Measurements from ENCODE around the gene MYL3. TPM values are rescaled to one million over a fixed set of nuclear protein-coding genes. Genes with fewer than 3 reads are reported as not detected.

Gene MYL3
- polyA plus RNA-seq, 4 donors: 8.9 to 23.7 (median 21.1) TPM

- DNase-seq (ENCODE audit: low read depth in 4 of 4, low spot score in 3 of 4): no peak
Observed at GRCh38 chr3:46900007-46900292, 36.7 kb upstream of the MYL3 start.

- DNase-seq (ENCODE audit: low read depth in 4 of 4, low spot score in 3 of 4): no peak
Observed at GRCh38 chr3:46899151-46900006, 36.1 kb upstream of the MYL3 start.

DNA sequence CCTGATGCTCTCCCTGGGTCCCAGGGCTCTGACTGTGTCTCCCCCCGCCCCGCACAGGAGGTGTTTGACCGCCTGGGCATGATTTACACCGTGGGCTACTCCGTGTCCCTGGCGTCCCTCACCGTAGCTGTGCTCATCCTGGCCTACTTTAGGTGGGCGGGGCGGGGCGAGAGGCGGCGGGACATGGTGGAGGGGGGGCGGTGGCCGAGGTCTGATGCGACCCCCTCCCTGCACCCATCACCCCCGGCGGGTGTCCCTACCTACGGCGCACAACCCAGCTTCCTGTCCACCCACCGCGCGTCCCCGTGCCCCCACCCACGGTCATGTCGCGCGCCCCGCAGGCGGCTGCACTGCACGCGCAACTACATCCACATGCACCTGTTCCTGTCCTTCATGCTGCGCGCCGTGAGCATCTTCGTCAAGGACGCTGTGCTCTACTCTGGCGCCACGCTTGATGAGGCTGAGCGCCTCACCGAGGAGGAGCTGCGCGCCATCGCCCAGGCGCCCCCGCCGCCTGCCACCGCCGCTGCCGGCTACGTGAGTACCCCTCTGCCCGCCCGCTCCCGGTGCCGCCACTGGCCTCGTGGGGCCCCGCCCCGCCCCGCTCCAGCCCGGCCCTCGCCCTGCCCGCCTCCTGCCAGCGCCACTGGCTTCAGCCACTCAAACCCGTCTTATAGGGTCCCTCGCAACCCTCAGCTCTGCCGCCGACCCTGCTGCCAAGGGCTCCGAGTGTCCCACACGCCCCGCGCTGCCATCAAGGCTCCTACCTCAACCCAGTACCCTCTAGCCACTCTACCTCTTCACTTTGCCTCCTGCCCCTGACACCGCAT, 35.3 kb upstream of the MYL3 start:
- no peak for DNase-seq (ENCODE audit: low read depth in 4 of 4, low spot score in 3 of 4)

DNA sequence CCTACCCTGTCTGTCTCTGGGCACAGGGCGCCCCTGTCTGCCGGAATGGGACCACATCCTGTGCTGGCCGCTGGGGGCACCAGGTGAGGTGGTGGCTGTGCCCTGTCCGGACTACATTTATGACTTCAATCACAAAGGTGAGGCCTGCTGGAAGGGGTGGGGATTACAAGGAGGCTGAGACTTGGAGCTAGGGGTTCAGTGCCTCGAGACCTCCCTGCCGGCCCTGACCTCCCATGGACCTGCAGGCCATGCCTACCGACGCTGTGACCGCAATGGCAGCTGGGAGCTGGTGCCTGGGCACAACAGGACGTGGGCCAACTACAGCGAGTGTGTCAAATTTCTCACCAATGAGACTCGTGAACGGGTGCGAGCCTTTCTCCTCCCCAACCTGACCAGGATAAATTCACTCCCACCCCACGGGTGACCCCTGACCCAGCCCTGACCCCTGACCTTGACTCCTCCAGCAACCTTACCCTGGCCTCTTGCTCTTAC, 34.6 kb upstream of the MYL3 start:
- no peak for DNase-seq (ENCODE audit: low read depth in 4 of 4, low spot score in 3 of 4)

- no peak for DNase-seq (ENCODE audit: low read depth in 4 of 4, low spot score in 3 of 4)
Observed at GRCh38 chr3:46897031-46897430, 33.8 kb upstream of the MYL3 start.

DNA sequence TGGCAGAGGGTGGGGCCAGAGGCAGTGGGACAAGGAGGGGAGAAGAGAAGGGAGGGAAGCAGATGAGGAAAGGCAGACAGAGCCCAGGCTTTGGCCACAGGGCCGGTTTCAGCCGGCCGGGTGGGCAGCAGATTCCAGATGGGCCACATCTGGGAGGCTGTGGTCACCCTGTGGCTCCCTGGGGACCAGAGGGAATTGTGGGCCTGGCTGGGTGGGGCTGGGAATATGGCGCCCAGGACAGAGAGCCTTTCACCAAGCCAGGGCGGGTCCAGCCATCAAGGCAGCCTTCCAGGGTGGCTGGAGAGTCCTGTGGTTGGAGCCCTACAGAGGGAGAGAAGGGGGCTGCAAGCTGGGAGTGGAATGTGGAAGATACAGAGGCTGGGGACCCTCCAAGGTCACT, 33.1 kb upstream of the MYL3 start:
- DNase-seq (ENCODE audit: low read depth in 4 of 4, low spot score in 3 of 4): no peak

- no peak for DNase-seq (ENCODE audit: low read depth in 4 of 4, low spot score in 3 of 4)
Observed at GRCh38 chr3:46895761-46896160, 32.5 kb upstream of the MYL3 start.

DNA sequence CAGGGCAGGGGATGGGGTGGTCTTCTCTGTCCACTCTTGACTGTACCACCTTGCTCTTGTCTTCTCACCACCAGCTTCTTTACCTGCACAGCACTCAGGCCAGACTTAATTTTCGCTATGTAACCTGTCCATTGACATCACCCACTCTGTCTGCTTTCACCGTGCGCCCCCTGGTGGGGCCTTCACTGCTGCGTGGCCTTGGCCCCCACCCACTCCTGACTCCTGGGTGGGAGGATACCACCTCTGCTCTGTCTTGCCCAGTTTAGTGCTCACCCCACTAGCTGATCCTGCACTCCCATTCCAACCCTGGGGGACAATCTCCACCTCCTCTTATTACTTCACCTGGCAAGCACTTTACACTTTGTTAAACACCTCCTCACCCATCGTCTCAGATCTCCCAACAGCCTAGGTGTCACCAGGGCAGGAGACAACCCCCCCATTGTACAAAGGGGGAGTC, 32.0 kb upstream of the MYL3 start:
- no peak for DNase-seq (ENCODE audit: low read depth in 4 of 4, low spot score in 3 of 4)

- no peak for DNase-seq (ENCODE audit: low read depth in 4 of 4, low spot score in 3 of 4)
Observed at GRCh38 chr3:46894256-46894655, 31.0 kb upstream of the MYL3 start.

DNA sequence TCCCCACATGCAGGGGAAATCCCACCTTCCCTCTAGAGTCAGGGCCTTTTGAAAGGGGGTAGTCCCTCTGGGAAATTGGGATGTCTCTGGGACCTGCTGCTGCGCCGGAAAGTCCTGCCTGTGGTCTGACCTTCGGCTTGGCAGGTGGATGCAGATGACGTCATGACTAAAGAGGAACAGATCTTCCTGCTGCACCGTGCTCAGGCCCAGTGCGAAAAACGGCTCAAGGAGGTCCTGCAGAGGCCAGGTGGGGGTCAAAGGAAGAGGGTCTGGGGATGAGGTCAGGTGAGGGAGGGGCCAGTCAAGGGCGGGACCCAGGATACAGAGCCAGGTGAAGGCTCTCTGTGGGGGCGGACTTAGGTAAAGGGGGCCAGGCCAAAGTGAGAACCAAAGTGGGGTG, 30.5 kb upstream of the MYL3 start:
- DNase-seq (ENCODE audit: low read depth in 4 of 4, low spot score in 3 of 4): no peak

DNA sequence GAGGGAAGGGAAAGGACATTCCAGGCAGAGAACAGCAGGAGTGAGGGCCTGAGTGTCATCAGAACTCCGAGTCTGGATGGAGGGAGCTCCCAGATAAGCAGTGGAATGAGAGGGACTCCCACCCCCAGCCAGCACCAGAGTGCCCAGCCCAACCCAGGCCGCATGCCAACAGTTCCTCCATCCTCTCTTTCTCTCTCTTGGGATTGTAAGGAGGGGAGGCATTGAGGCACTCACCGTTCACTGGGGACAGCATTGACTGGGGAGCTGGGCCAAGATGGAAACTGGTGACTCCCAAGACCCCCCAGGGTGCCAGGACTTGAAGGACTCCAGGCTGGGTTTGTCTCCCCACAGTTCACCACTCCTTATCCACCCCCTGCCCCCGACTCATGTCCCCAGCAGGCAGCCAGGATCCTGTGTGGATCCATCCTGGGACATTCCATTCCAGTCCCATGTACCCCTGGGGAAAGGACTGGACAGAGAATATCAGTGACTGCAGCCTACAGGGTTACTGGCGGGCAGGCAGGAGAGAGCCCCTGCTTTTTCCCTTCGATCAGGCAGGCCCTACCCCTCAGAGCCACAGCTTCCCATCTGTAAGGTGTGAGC, 30.0 kb upstream of the MYL3 start:
- no peak for DNase-seq (ENCODE audit: low read depth in 4 of 4, low spot score in 3 of 4)

DNA sequence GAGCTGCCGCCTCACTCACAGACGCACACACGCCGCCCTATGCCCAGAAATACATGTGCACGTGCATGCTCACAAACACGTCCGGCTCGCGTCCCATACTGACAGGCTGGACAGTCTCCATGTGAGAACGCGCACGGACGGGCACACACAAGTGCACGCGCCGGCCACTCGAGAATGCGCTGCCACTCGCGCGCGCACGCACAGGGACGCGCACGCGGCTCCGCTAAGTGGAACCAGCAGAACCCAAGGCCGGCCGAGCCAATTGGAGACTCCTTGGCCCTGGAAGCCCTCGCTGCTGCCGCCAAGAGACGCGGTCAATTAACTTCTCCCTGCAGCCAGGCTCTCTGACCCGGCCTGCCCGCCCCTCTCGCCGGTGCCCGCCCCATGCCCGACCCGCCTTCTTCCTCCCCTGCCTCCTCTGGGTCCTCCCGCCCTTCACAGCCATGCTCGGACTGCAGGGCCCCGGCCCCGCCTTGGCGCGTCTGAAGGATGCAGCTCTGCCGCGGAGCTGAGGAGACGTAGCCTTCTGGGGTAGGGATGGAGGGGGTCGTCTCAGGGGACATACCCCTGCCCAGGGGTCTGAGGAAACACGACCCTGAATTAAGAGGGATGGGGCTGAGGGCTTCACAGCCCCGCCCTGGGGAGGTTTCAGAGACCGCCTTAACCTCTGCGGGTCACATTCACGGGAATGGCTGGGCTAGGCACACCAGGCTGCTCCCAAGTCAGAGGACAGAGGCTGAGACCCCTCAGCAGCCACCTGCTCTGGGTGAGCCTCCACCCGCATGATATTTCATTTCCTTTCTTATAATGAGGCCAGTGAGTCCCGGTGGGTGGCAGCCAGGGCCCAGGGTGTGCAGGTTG, 29.3 kb upstream of the MYL3 start:
- no peak for DNase-seq (ENCODE audit: low read depth in 4 of 4, low spot score in 3 of 4)

DNA sequence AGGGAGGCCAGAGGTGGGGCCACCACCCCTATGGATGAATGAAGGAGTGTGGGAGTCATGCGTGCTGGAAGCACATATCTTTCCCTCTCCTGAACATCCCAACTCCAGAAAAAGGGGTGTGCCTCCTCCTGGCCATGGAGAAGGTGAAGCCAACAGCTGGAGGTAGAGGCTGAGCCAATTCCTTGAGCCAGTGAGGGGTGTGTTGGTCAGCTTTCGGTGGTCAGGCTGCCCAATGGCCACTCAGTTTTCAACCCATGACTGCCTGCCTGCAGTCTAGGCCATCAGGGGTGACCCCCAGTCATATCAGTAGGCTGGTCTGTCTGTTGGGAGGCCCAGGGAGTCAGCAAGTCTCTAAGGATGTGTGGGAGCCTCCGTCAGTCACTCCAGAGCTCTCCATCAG, 27.9 kb upstream of the MYL3 start:
- DNase-seq (ENCODE audit: low read depth in 4 of 4, low spot score in 3 of 4): no peak

GRCh38 chr3:46890132-46890531, 26.9 kb upstream of the MYL3 start:
- no peak for DNase-seq (ENCODE audit: low read depth in 4 of 4, low spot score in 3 of 4)

DNA sequence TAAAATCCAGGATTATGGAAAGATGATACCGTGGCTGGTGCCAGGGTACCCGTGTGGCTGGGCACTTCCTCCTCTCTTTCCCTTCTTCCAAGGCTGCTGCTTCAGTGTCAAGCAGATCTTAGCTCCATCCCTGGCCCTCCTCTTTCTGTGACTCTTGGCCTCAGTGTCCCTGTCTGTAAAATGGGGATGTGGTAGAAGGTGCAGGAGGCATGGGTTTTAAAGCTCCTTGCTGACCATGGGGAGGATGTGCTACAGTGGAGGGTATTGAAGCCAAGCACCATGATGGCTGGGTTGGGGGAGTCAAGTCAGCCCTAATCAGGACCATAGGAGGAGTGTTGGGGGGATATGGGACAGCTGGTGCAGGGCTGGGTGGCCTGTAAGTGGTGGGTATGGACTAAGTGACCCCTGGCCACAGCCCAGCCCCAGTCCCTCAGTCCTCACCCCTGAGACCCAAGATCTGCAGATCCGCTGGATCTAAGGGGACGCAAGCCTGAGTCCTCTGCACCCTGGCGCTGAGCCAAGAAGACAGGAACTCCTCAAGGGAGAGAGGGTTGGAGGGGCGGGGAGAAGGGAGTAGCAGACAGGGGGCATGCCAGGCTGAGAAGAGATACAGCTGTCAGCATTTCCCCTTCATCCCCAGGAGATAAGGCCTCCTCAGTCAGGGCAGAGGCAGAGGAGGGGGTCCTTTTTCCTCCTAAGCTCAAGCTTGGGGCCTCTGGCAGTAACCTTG, 26.3 kb upstream of the MYL3 start:
- DNase-seq (ENCODE audit: low read depth in 4 of 4, low spot score in 3 of 4): no peak

GRCh38 chr3:46888705-46889104, 25.5 kb upstream of the MYL3 start:
- no peak for DNase-seq (ENCODE audit: low read depth in 4 of 4, low spot score in 3 of 4)

- DNase-seq (ENCODE audit: low read depth in 4 of 4, low spot score in 3 of 4): no peak
Observed at GRCh38 chr3:46887980-46888494, 24.8 kb upstream of the MYL3 start.

GRCh38 chr3:46885612-46886011, 22.4 kb upstream of the MYL3 start:
- no peak for DNase-seq (ENCODE audit: low read depth in 4 of 4, low spot score in 3 of 4)

- DNase-seq (ENCODE audit: low read depth in 4 of 4, low spot score in 3 of 4): no peak
Observed at GRCh38 chr3:46884929-46885328, 21.7 kb upstream of the MYL3 start.

DNA sequence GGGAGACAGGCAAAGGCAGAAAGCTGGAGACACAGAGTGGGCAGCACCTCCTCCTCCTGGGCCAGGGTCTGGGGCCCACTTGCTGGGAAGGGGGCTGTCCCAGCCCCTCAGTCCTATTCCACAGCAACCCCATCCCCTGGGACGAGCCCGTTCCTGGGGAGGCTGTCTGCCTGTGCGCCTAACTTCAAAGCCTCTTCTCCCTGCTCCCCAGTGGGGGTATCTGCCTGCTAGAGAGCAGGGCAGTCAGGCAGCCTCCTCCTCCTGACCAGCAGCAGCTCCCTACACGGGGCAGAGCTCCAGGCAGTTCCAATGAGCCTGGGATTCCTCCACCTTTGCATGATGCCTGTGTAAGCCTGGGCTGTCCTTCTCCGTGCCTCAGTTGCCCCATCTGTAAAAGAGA, 21.2 kb upstream of the MYL3 start:
- no peak for DNase-seq (ENCODE audit: low read depth in 4 of 4, low spot score in 3 of 4)
